Measurements from ENCODE around the gene ZNF22. TPM values are rescaled to one million over a fixed set of nuclear protein-coding genes. Genes with fewer than 3 reads are reported as not detected.

ZNF22 gene
- total RNA-seq, 1 donor from 2014 or later = 46.0 TPM

DNA sequence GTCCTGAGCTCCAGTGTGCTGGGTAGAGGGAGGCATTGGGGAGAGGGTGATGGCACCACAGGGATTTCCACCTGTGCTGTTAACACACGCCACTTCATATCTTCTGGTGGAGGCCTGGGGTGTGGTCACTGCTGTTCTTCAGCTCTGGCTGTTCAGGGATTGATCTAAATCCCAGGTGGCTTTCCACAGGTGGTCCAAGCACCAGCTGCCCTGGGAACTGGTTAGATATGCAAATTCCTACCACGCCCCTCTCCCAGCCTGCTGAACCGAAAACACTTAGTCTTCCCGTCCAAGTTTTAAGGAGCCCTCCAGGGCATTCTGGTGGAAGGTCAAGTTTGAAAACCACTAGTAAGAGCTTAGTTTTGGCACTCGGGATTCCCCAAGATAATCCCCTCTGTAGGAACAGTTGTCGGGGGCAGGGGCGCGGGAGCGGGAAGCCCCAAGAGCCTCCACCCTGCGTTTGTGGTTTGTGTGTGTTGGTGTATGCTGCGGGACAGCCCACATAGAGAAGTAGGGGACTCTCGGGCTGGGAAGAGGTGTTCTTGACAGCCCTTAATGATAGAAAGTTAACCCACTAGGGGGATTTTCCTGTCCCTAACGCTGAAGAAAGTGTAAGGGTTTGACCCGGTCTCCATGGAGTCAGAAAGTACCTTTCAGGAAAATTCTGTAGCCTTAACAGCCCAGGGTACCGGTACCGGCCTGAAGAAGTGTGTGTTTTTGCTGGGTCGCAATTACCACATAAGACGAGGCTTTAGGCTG lies 27.2 kb upstream of the ZNF22 start:
- Mint-ChIP-seq H3K36me3 (ENCODE audit: insufficient read depth) (peaks cover 6% of the 10 kb centered on the region), H3K4me1 (ENCODE audit: low read depth) (peaks cover 27% of the 10 kb centered on the region), H3K4me3 (ENCODE audit: low read depth) (no peak overlapping the region), H3K27ac (no peak overlapping the region), H3K9me3 (ENCODE audit: low read depth) (no peaks in the 10 kb centered on the region), H3K27me3 (no peaks in the 10 kb centered on the region)
- no peak for DNase-seq (ENCODE audit: low spot score, unreplicated experiment)
- TF ChIP-seq, protein P1, sequence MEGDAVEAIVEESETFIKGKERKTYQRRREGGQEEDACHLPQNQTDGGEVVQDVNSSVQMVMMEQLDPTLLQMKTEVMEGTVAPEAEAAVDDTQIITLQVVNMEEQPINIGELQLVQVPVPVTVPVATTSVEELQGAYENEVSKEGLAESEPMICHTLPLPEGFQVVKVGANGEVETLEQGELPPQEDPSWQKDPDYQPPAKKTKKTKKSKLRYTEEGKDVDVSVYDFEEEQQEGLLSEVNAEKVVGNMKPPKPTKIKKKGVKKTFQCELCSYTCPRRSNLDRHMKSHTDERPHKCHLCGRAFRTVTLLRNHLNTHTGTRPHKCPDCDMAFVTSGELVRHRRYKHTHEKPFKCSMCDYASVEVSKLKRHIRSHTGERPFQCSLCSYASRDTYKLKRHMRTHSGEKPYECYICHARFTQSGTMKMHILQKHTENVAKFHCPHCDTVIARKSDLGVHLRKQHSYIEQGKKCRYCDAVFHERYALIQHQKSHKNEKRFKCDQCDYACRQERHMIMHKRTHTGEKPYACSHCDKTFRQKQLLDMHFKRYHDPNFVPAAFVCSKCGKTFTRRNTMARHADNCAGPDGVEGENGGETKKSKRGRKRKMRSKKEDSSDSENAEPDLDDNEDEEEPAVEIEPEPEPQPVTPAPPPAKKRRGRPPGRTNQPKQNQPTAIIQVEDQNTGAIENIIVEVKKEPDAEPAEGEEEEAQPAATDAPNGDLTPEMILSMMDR (IDR thresholded peaks at IDR 0.05; ENCODE audit: unreplicated experiment) = no peak

DNA sequence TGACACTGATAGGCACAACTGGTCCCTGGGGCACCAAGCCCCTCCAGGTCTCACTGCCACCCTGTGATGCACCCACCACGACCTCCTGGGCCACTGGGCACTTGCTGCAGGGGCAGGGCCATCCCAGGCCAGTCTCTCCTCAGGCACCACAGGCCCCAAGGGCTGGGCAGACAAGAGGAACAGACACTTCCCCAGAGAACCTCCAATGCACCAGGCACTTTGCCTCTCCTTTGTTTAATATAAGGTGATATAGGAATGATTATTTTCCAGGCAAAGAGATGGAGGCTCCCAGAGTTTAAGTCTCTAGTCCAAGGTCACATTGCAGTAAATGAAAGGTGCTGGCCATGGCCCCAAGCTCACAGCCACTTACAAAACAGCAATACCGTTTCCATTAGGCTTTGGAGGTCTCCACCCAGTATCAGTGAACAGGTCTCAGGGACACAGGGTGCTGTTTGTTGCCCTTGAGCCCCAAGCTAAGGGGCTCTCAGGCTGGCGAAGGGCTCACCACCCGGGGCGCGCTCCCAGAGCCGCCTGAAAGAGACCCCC lies 26.6 kb upstream of the ZNF22 start:
- peak overlapping the region; percentile 59 for H3K4me3 Mint-ChIP-seq (ENCODE audit: low read depth)
- H3K4me1 Mint-ChIP-seq (ENCODE audit: low read depth) = peaks cover 33% of the 10 kb centered on the region
- no peak for DNase-seq (ENCODE audit: low spot score, unreplicated experiment)
- TF ChIP-seq, protein P1 (IDR thresholded peaks at IDR 0.05; ENCODE audit: unreplicated experiment) = no peak
- H3K27me3 Mint-ChIP-seq = no peaks in the 10 kb centered on the region
- H3K9me3 Mint-ChIP-seq (ENCODE audit: low read depth) = no peaks in the 10 kb centered on the region
- peaks cover 5% of the 10 kb centered on the region for H3K36me3 Mint-ChIP-seq (ENCODE audit: insufficient read depth)
- no peak overlapping the region for H3K27ac Mint-ChIP-seq

DNA sequence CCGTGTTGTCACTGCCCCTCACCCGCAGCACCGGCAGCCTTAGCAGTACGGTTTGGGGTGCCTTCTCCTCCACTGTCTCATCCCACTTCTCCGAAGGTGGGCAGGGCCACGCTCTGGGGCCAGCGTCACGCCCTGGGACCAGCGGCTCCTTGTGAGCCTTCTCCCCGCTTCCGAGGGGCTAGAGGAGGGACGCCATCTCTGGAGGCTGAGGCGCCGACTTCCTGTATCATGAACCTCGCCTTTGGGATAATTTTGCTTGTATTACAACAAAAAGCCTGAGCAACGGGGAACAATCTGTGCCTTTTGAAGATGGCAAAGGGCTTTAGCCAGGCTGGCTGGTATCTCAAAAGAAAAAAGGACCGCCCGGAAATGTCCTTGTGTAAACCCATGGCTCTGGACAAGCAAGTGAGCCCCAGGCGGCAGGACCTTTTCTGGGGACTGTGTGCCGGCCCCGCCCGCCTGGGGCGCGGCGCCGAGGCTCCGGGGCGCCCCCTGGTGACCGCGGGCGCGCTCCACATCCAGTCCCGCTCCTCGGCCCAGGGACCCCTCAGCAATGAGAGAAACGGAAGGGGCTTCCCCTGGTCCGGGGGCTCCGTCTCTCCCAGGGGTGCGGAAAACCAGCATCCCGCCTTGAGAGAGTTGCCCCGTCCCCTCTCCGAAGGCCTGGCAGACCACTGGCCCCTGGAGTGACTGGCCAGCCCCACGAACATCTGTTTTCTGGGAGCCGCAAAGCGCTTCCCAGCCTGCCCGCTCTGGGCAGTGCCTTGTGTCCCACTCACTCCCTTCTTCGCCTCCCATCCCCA lies 25.9 kb upstream of the ZNF22 start:
- H3K27me3 Mint-ChIP-seq = no peaks in the 10 kb centered on the region

DNA sequence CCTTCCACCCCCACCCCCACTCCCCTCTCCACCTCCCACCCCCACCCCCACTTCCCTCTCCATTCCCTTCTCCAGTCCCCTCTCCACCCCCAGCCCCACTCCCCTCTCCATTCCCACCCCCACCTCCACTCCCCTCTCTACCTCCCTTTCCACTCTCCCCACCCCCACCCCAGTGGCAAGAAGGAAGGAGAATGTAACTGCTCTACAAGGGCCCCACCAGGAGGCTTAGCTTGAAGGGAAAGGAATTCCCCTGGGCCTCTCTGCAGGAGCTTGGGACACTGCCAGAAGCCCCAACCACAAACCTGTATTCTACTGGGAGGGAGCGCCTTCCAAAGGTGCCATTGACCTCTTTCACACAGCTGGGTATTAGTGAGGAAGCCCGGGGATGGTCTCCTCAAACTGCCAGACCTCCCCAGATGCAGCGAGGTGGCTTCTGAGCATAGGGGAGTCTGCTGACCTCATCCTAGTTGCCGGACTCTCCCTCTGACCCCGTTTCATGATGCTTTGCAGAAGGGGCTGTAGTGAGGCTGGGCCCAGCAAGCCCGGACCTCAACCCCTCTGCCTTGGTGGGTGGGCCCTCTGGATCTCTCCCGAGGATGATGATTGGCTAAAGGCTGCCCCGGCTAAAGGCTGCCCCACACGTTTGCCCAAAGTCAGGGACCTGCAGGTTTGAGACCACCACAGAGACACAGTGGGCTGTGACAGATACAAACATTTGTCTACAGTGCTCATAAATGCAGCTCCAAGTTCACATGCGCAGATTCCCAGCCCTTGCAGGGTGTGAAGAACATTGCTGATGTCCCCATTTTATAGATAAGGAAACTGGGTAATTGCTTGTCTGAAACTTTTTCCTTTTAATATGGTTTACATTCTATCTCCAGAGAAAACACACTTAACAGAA lies 25.0 kb upstream of the ZNF22 start:
- H3K4me3 Mint-ChIP-seq (ENCODE audit: low read depth) = peak overlapping the region; percentile 29
- H3K27ac Mint-ChIP-seq = no peak overlapping the region
- peaks cover 47% of the 10 kb centered on the region for H3K4me1 Mint-ChIP-seq (ENCODE audit: low read depth)
- no peak for DNase-seq (ENCODE audit: low spot score, unreplicated experiment)
- H3K27me3 Mint-ChIP-seq = no peaks in the 10 kb centered on the region
- TF ChIP-seq, protein P1 (IDR thresholded peaks at IDR 0.05; ENCODE audit: unreplicated experiment) = no peak
- no peaks in the 10 kb centered on the region for H3K9me3 Mint-ChIP-seq (ENCODE audit: low read depth)
- H3K36me3 Mint-ChIP-seq (ENCODE audit: insufficient read depth) = peaks cover 1% of the 10 kb centered on the region

More for the DNA sequence above, 25.9 kb upstream of the ZNF22 start:
- H3K36me3 Mint-ChIP-seq (ENCODE audit: insufficient read depth) = peaks cover 3% of the 10 kb centered on the region
- no peaks in the 10 kb centered on the region for H3K9me3 Mint-ChIP-seq (ENCODE audit: low read depth)
- TF ChIP-seq, protein P1 (IDR thresholded peaks at IDR 0.05; ENCODE audit: unreplicated experiment) = peak; percentile 98
- peak overlapping the region; percentile 59 for H3K4me3 Mint-ChIP-seq (ENCODE audit: low read depth)
- peaks cover 40% of the 10 kb centered on the region for H3K4me1 Mint-ChIP-seq (ENCODE audit: low read depth)
- no peak overlapping the region for H3K27ac Mint-ChIP-seq
- peak; percentile 56 for DNase-seq (ENCODE audit: low spot score, unreplicated experiment)

Measured in progenitor cell of endocrine pancreas (in vitro differentiated cells).